HG03565 (cell line): Measurements from ENCODE around the gene FSCN2.
"Not testable (repeated sequence)": the region's sequence is repeated elsewhere in the genome, so short reads cannot be mapped to it uniquely, and the experiment has no call there.

ENCODE experiments used
- ATAC-seq: cut with Tn5 transposase; IDR thresholded peaks from one replicate; pipeline ENCODE4 v1.9.1; 2021; ENCODE audit warnings: mild to moderate bottlenecking, moderate library complexity; ENCODE audit not compliant: unreplicated experiment

Gene FSCN2

DNA sequence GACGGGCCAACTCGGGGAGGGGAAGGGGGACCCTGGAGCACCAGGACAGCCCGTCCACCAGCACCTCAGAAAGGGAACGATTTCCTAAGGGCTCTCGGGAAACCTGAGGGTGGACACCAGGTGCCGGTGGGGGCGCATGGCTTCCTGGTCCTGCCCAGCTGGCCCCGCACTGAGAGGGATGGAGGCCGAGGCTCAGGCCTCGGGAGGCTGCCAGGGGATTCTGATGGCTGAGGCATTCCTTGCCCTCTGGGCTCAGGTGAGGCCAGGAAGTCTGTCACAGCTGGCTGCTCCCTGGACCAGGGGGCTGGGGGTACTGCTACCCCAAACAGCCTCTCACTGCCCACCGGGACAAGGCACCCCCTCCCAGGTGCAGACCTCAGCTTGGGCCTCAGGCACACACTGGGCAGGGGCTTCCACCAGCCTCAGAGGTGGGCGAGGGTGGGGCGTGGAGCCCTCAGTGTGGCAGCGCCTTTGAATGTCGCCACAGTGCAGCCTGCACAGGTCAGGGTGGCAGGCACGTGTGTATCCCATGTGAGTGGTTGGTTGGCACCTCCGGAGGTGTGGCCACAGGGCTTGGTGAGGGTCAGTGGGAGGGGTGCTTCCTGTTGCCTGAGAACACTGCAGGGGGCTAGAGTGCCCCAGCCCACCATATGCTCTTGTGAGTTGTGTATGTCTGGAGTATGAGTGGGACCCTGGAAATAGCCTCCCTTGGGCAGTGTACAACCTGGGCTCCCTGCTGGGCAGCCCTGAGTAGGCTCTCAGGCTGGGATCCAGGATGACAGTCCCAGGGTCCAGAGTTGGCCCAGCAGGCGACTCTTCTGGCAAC, 3.9 kb upstream of the FSCN2 start:
- ATAC-seq, result no peak

DNA sequence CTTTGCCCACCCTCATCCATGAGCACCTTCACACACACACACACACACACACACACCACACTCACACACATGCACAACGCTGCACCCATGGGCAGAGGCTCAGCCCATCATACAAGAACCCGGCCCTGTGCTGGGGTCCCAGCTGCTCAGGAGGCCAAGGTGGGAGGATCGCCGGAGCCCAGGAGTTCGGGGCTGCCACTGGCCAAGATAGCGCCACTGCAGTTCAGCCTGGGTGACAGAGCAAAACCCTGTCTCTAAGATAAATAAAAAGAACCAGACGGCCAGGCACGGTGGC, 3.4 kb upstream of the FSCN2 start:
- no peak for ATAC-seq

DNA sequence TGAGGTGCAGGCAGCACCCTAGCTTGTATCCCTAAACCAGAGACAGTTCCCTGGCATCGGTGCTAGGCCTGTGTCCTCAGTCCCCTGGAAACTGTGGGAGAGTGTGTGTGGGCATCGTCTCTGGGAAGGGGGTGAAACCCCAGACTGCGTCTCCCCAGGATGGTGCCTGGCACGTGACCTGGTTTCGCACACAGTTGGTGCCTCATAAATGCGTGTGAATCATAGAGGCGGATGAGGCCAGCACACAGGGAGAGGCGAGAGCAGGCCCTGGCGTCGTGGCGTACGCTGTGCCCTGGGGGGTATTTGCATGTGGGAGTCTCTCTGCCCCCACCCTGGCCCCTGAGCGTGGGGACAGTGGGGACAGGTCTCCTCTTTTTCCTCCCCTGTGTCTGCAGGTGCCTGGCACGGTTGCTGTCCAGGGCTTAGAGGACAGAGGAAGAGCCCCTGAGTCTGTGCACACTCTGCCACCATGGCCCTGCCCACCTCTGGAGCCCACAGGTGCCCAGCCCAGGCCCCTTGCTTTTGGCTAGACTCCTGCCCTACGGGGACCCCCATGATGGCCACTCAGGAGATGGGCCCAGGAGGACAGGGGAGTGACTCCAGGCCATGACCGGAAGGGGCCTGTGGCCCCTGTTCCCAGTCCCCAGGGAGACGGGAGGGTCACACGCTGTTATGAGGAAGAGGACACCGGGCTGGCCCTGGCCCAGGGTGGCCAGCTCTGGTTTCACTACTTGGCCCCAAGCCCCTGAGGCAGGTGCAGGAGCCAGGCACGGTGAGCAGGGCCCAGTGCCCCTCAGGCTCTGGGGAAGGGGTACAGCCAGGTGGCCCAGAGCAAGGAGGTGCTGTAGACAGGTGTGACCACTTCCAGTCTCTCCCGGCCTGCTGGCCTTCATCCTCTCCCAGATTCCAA, 1.3 kb upstream of the FSCN2 start:
- no peak for ATAC-seq

DNA sequence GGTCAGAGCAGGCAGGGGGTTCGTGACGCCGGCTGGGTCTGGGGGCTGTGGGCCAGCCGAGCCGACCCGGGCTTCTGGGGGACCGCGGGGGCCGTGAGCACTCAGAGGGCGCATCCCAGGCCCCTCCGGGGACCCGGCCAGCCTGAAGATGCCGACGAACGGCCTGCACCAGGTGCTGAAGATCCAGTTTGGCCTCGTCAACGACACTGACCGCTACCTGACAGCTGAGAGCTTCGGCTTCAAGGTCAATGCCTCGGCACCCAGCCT, 140 bp downstream of the FSCN2 start:
- no peak for ATAC-seq

DNA sequence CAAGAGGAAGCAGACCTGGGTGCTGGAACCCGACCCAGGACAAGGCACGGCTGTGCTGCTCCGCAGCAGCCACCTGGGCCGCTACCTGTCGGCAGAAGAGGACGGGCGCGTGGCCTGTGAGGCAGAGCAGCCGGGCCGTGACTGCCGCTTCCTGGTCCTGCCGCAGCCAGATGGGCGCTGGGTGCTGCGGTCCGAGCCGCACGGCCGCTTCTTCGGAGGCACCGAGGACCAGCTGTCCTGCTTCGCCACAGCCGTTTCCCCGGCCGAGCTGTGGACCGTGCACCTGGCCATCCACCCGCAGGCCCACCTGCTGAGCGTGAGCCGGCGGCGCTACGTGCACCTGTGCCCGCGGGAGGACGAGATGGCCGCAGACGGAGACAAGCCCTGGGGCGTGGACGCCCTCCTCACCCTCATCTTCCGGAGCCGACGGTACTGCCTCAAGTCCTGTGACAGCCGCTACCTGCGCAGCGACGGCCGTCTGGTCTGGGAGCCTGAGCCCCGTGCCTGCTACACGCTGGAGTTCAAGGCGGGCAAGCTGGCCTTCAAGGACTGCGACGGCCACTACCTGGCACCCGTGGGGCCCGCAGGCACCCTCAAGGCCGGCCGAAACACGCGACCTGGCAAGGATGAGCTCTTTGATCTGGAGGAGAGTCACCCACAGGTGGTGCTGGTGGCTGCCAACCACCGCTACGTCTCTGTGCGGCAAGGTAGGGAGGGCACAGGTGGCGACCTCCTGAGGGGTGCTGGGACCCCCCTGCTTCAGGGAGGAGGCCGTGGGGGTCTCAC, 667 bp downstream of the FSCN2 start:
- ATAC-seq, result no peak

DNA sequence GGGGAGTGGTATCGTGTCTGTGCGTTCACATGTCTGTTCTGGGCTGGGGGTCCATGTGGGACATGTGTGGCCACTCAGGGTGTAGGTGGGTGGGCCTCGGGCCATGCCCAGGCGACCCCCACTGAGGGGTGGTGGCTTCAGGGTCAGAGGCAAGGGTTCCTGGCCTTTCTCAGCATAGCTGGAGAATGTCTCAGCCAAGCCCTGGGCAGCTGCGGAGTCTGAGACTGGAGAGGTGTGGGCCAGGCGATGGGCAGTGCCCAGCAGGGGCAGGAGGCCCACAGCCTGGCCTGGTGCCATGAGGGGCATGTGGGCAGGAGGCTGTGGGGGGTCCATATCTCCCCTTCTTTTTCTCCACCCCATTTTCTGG, 1.2 kb downstream of the FSCN2 start:
- no peak for ATAC-seq

DNA sequence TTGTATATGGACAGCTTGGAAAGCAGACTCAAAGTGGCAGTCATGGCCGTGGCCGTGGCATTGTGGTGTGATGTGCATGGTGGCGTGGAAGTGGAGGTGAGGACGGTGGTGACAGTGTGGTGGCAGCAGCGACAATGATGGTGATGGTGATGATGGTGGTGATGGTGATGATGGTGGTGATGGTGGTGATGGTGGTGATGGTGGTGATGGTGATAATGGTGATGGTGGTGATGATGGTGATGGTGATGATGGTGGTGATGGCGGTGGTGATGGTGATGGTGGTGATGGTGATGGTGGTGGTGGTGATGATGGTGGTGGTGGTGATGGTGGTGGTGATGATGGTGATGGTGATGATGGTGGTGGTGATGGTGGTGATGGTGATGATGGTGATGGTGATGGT, 2.8 kb downstream of the FSCN2 start:
- not testable (repeated sequence) for ATAC-seq

DNA sequence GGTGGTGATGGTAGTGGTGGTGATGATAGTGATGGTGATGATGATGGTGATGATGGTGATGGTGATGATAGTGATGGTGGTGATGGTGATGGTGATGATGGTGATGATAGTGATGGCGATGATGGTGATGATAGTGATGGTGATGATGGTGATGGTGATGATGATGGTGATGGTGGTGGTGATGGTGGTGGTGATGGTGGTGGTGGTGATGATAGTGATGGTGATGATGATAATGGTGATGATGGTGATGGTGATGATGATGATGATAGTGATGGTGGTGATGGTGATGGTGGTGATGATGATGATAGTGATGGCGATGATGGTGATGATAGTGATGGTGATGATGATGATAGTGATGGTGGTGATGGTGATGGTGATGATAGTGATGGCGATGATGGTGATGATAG, 3.8 kb downstream of the FSCN2 start:
- ATAC-seq, result not testable (repeated sequence)

DNA sequence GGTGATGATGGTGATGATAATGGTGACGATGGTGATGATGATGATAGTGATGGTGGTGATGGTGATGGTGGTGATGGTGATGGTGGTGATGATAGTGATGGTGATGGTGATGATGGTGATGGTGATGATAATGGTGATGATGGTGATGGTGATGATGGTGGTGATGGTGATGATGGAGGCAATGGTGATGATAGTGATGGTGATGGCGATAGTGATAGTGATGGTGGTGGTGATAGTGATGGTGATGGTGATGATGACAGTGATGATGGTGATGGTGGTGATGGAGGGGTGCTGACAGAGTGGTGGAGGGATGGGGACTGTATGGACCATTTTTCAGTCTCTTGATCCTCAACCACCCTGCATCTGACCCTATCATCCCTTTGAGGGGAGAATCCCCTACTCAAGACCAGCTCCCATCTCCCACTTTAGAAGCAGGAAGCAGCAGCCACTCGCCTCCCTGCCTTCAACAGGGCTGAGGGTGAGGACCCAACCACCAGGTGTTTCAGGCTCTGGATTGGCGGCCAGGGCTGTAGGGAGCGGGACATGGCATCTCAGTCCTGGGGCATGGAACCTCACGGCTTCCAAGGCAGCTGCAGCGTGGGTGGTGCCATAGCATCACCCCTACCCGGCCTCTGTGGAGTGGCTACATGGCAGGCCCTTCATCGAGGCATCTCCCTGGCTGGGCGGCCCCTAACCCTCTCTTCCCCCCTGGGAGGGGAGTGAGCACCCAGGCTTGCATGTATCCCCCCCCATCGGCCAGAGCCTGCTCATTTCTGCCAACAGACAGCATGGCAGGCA, 4.5 kb downstream of the FSCN2 start:
- ATAC-seq, result no peak

DNA sequence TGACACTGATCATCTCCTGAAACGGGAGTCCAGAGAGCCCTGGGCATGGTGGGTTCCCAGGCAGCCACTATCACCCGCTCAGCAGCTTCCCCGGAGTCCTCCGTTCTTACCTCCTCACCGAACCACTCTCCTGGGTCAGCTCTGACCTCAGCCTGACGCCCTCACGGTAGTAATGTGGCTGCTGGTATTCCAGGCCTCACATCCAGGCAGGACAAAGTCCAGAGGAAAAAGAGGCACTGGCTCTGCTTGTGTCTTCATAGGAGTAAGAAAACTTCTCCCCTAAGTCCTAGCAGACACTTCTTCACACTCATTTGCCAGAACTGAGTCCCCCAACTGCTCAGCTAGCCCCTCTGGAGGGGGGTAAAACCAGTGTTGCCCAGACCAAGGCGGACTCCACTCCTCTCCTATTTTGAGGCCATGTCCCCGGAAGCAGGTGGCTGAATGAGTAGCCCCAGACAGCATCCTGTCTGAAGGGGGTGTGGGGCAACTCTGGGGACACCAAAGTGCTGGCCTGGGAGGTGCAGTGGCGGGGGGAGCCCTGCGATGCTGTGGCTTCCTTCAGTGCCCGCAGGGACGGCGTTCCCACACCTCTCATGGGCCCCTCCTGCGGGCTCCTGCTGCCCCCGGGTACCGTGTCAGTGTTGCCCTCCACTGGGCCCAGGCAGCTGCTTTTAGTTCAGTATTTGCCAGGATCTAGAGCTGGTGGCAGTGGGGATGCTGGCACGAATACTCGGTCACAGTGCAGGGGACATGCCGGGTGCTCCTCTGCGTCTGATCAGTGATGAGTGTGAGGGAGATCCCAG, 5.4 kb downstream of the FSCN2 start:
- no peak for ATAC-seq

DNA sequence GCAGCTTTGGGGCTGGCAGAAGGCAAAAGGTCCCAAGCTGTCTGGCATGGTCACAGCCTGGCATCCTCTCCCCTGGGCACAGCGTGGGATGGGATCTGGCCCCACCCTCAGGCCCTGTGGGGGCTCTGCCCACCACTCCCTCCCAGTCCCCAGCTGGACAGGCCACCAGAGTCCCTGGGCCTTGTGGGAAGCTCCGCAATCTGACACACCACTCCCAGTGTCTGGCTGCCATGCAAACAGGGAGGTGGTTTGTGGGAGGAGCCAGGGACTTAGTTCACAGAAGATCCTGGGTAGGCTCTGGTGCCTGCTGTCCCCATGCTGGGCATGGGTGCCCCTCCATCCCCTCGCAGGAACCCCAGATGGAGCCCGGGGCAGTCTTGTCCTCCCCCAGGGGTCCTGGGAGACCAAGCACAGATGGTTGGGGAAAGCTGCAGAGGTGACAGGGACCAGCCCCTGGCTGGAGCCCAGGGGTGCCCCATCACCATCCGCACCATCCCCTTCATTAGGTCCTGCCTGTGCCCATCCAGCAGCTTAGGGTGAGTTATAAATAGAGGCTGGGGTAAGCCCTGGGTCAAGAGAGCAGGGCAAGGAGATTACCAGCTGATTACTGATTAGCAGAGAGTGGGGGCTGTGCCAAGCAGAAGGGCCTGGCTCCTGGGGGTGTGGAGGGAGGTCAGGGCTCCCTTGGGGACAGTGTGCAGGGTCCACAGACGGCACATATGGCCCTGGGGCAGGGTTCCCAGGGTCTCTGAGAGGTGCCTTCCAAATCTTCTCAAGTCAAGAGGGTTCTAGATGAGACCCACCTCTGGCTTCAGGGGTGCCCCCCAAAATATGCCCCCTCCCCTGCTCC, 6.2 kb downstream of the FSCN2 start:
- no peak for ATAC-seq

DNA sequence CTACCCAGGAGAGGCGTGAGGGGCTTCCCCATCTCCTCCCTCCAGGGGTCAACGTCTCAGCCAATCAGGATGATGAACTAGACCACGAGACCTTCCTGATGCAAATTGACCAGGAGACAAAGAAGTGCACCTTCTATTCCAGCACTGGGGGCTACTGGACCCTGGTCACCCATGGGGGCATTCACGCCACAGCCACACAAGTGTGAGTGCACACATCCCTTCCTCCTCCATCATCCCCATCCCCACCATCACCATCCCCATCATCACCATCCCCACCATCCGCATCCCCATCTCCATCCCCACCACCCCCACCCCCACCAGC, 6.8 kb downstream of the FSCN2 start:
- ATAC-seq, result no peak

DNA sequence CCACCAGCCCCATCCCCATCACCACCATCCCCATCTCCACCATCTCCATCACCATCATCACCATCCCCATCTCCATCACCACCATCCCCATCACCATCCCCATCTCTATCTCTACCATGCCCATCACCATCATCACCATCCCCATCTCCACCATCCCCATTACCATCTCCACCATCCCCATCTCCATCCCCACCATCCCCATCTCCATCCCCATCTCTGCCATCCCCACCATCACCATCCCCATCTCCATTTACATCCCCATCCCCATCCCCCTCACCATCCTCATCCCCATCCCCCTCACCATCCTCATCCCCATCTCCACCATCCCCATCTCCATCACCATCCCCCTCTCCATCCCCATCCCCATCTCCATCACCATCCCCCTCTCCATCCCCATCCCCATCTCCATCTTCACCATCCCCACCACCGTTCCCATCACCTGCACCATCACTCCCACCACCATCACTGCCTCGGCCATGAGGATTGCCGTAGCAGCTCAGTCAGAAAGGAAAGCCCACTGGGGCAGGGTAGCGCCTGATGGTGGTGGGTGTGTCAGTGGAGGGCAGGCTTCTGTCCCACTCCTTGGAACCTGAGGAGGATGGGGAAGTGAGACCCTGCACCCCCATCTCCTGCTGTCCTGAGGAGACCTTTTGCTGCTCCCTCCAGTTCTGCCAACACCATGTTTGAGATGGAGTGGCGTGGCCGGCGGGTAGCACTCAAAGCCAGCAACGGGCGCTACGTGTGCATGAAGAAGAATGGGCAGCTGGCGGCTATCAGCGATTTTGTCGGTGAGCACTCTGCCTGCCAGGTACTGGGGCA, 7.5 kb downstream of the FSCN2 start:
- ATAC-seq, result no peak

DNA sequence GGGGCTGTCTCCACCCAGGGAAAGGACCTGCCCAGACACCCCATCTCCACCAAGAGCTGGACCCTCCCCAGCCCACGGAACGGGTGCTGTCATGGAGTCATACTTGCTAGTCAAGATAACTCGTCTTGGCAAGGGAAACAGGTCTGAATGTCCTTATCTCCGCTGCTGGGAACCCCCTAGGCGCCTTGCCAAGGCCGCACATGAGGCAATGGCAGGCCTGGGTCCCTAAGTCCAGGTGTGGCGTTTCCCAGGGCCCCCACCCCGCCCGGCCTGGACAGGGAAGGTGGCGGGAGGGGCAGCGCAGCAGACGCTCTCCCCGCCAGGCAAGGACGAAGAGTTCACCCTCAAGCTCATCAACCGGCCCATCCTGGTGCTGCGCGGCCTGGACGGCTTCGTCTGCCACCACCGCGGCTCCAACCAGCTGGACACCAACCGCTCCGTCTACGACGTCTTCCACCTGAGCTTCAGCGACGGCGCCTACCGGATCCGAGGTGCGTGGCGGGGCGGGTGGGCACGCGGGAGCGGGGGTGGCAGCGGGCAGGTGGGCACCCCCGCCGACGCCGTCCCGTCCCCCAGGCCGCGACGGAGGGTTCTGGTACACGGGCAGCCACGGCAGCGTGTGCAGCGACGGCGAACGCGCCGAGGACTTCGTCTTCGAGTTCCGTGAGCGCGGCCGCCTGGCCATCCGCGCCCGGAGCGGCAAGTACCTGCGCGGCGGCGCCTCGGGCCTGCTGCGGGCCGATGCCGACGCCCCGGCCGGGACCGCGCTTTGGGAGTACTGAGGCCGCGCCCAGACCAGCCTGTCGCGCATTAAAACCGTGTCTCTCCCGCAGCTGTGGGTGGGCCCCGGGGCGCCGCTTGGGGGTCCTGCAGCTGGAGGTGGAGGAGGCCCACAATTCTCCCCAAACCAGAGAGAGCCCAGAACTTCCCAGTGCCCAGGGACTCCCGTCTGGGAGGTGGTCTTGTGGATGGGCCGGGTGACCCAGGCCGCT, 8.4 kb downstream of the FSCN2 start:
- ATAC-seq, result no peak

DNA sequence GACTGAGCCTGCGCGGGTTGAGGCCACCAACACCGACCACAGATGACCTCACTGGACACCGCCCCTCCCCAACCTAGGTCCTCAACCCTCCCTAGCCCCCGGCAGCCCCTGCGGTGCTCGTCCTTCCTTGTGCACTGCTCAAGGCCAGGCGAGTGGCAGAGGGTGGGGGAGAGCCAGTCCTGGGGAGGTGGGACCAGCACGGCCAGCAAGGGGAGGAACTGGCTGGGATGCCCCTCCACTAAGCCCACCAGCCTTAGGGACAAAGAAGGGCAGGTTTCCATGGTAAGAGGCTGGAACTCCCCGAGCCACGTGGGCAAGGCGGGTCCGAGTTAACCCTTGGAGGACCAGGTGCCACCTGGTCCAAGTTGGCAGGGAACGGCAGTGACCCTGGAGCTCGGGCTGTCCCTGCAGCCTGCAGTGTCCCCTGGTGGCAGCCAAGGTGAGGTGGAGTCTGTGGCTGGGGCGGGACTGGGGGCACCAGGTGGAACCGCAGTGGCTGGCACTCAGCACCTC, 9.2 kb downstream of the FSCN2 start:
- ATAC-seq, result no peak

DNA sequence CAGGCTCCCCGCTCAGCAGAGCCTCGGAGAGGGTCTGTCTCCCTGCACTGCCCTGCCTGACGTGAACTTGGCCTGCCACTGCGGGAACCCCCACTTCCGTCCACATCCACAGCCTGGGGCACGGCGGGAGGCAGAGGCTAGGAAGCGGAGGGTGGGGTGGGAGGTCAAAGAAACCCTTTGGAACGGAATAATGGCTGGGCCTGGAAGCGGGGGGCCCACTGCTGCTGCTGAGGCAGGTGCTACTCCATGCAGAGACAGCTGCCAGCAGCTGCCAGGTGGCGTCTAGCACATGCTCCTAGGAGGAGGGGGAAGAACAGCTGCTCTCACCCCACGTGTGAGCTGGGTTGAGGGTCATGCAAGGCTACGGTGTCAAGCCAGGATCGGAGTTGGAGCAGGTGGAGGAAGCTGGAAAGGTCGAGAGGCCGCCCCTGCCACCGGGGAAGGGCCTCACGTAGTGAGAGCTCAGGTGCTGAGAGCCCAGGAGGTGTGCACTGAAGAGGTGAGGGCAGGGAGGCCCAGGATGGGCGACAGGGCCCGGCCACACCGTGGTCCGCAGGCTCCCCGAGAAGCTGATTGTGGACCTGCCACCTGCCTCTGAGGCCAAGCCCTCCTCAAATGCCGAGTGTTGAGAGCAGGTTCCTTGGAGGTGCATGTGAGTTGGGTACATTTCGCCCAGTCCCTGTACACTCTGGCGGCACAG, 9.8 kb downstream of the FSCN2 start:
- ATAC-seq, result no peak
